Measurements from ENCODE around the gene DMRTC2.
A peak's percentile ranks its signal among the peaks of the same experiment; 100 is the strongest.

DMRTC2 gene

GRCh38 chr19:41813911-41814310 is 30.9 kb upstream of the DMRTC2 start:
- H3K4me3 ChIP-seq (ENCODE audit: low read length): no peak overlapping the region
- no peak for DNase-seq (ENCODE audit: low read depth)
- no peak for TF ChIP-seq CTCF (conservative IDR thresholded peaks at IDR 0.05; ENCODE audit: low read depth, low read length)

- TF ChIP-seq CTCF (conservative IDR thresholded peaks at IDR 0.05; ENCODE audit: low read depth, low read length): no peak
- no peak for DNase-seq (ENCODE audit: low read depth)
- H3K4me3 ChIP-seq (ENCODE audit: low read length): no peak overlapping the region
Measured at GRCh38 chr19:41815301-41815700, 29.5 kb upstream of the DMRTC2 start.

GRCh38 chr19:41816761-41817160 is 28.1 kb upstream of the DMRTC2 start:
- no peak for DNase-seq (ENCODE audit: low read depth)
- H3K4me3 ChIP-seq (ENCODE audit: low read length): no peak overlapping the region
- no peak for TF ChIP-seq CTCF (conservative IDR thresholded peaks at IDR 0.05; ENCODE audit: low read depth, low read length)

GRCh38 chr19:41821003-41821735 is 23.7 kb upstream of the DMRTC2 start:
- no peak overlapping the region for H3K4me3 ChIP-seq (ENCODE audit: low read length)
- peak; percentile 68 for TF ChIP-seq CTCF (conservative IDR thresholded peaks at IDR 0.05; ENCODE audit: low read depth, low read length)
- DNase-seq (ENCODE audit: low read depth): no peak

- no peak for DNase-seq (ENCODE audit: low read depth)
- TF ChIP-seq CTCF (conservative IDR thresholded peaks at IDR 0.05; ENCODE audit: low read depth, low read length): no peak
Measured at GRCh38 chr19:41837981-41838708, 6.7 kb upstream of the DMRTC2 start.

GRCh38 chr19:41839211-41839610 is 5.6 kb upstream of the DMRTC2 start:
- TF ChIP-seq CTCF (conservative IDR thresholded peaks at IDR 0.05; ENCODE audit: low read depth, low read length): no peak
- no peak for DNase-seq (ENCODE audit: low read depth)
- no peak overlapping the region for H3K4me3 ChIP-seq (ENCODE audit: low read length)

More at GRCh38 chr19:41837981-41838708, 6.7 kb upstream of the DMRTC2 start:
- no peak overlapping the region for H3K4me3 ChIP-seq (ENCODE audit: low read length)

DNA sequence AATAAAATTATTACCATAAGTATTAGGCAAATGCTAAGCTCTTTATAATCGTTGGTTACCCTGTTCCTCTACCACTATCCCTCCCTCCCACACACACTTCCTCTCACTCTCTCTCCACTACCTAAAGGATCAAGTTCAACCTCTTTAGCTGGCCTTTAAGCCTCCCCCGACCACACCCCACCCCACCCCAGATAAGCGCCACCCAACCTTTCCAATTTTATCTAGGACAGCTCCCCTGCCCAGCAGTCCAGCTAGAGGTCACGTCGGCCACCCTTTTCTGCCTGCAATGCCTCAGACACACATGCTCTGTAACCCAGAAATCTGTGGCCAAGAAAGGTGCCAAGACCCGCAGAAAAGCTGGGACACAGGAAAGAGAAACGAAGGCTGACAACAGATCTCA is 1.5 kb upstream of the DMRTC2 start:
- H3K4me3 ChIP-seq (ENCODE audit: low read length): no peak overlapping the region
- DNase-seq (ENCODE audit: low read depth): no peak
- TF ChIP-seq CTCF (conservative IDR thresholded peaks at IDR 0.05; ENCODE audit: low read depth, low read length): no peak
